ENCODE measurements around the gene SDR42E2. TPM values are rescaled to one million over a fixed set of nuclear protein-coding genes. Genes with fewer than 3 reads are reported as not detected.

The SDR42E2 gene
- total RNA-seq, 1 donor from 2014 or later = not detected

DNA sequence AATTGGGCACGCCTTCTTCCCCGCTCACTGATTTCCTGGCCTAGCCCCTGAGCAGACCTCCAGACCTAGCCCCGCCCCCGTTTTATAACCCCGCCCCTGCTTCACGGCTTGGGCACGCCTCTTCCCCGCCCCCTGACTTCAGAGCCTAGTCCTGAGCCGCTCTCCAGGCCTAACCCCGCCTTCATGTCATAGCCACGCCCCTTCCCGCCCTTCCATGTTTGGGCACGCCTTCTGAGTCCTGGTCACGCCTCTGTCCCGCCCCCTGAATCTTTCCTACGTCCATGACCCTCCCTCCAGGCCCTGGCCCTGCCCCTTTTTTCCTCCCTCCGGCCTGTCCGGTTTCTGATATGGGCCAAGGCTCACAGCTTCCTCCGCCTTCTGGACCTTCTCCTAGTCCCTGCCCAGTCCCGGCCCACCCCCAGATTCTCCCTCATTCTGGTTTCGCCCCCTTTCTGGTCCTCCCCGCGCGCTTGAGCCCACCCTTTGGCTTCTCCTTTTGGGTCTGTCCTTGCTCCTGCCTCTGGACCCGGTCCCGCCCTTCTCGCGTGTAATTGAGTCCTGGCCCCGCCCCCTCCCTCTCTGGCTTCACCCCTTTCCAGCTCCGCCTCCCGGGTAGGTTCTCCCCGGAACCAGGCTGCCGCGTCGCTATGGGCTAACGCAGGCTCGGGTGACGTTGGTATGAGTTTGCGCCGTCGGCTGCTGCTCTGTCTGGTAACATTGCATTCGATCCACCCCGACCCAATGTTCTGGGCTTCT, 28.6 kb downstream of the SDR42E2 start:
- H3K9me3 Mint-ChIP-seq = peaks cover 6% of the 10 kb centered on the region
- peak overlapping the region; percentile 91 for H3K4me3 Mint-ChIP-seq
- H3K36me3 ChIP-seq = no peaks in the 10 kb centered on the region
- peak overlapping the region; percentile 87 for H3K27ac Mint-ChIP-seq
- peaks cover 29% of the 10 kb centered on the region for H3K4me1 Mint-ChIP-seq
- H3K27me3 ChIP-seq = peaks cover 16% of the 10 kb centered on the region
- H3K4me1 ChIP-seq = peaks cover 4% of the 10 kb centered on the region
- peak; percentile 99 for DNase-seq (ENCODE audit: low spot score)
- H3K36me3 Mint-ChIP-seq = peaks cover 4% of the 10 kb centered on the region
- no peak overlapping the region for H3K27ac ChIP-seq
- peak overlapping the region; percentile 70 for H3K4me2 ChIP-seq
- peak overlapping the region; percentile 26 for H2AFZ ChIP-seq (replicated peaks)
- H3K9ac ChIP-seq = no peak overlapping the region
- no peaks in the 10 kb centered on the region for H3K9me3 ChIP-seq (ENCODE audit: low read depth)
- H3K27me3 Mint-ChIP-seq (ENCODE audit: insufficient read depth, low read depth) = peaks cover 20% of the 10 kb centered on the region
- no peaks in the 10 kb centered on the region for H3K79me2 ChIP-seq (ENCODE audit: low read depth)
- TF ChIP-seq EZH2phosphoT487 (IDR thresholded peaks at IDR 0.05) (no peak), EZH2 (IDR thresholded peaks at IDR 0.05) (no peak)
- TF ChIP-seq, protein P1, sequence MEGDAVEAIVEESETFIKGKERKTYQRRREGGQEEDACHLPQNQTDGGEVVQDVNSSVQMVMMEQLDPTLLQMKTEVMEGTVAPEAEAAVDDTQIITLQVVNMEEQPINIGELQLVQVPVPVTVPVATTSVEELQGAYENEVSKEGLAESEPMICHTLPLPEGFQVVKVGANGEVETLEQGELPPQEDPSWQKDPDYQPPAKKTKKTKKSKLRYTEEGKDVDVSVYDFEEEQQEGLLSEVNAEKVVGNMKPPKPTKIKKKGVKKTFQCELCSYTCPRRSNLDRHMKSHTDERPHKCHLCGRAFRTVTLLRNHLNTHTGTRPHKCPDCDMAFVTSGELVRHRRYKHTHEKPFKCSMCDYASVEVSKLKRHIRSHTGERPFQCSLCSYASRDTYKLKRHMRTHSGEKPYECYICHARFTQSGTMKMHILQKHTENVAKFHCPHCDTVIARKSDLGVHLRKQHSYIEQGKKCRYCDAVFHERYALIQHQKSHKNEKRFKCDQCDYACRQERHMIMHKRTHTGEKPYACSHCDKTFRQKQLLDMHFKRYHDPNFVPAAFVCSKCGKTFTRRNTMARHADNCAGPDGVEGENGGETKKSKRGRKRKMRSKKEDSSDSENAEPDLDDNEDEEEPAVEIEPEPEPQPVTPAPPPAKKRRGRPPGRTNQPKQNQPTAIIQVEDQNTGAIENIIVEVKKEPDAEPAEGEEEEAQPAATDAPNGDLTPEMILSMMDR (IDR thresholded peaks at IDR 0.05) = no peak
- H4K20me1 ChIP-seq (ENCODE audit: low read depth) = peaks cover 10% of the 10 kb centered on the region
- peak overlapping the region; percentile 70 for H3K4me3 ChIP-seq
- peaks cover 9% of the 10 kb centered on the region for H3F3A ChIP-seq (ENCODE audit: low read depth)

DNA sequence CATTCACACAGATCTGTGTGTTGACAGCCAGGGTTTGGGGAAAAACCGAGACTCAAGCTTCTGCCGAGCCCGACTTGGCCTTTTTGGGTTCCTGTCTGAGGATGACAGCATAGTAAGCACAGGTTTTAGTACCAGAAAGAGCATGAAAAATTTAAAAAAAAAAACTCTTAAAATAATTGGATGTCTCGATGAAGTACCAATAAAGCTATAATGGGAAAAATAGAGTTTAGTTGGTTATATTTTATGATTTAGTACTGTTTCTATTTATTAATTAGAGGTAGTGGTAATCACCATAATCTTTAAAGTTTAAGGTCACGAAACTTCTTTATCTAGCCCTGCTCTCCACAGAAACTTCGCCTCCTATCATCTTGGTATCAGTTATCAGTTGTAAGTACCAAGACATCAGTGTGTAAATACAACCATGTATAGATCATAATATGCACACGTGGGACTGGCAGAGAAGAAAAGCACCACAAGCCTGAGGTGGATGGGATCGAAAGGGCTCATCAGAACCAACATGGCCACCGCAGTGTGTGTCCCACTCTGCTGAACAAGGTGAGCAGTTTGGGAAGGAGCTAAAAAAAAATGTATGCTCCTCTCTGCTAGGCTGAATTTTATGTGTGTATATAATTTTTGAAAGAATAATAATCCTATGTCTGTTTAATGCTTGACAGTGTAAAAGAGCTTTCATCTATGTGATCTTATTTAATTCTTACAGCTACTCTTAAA, 29.4 kb downstream of the SDR42E2 start:
- Histone ChIP-seq H3F3A (ENCODE audit: low read depth) (peaks cover 12% of the 10 kb centered on the region), H3K4me2 (peak overlapping the region; percentile 70), H3K4me3 (peak overlapping the region; percentile 70), H3K36me3 (no peaks in the 10 kb centered on the region), H4K20me1 (ENCODE audit: low read depth) (peaks cover 10% of the 10 kb centered on the region), H3K9me3 (ENCODE audit: low read depth) (no peaks in the 10 kb centered on the region), H3K4me1 (peaks cover 4% of the 10 kb centered on the region), H3K27me3 (peaks cover 16% of the 10 kb centered on the region), H3K27ac (no peak overlapping the region), H3K9ac (no peak overlapping the region), H2AFZ (replicated peaks) (peak overlapping the region; percentile 26), H3K79me2 (ENCODE audit: low read depth) (no peaks in the 10 kb centered on the region)
- H3K27me3 Mint-ChIP-seq (ENCODE audit: insufficient read depth, low read depth) = peaks cover 20% of the 10 kb centered on the region
- peaks cover 29% of the 10 kb centered on the region for H3K4me1 Mint-ChIP-seq
- peaks cover 4% of the 10 kb centered on the region for H3K36me3 Mint-ChIP-seq
- H3K9me3 Mint-ChIP-seq = peaks cover 6% of the 10 kb centered on the region
- H3K4me3 Mint-ChIP-seq = peak overlapping the region; percentile 91
- no peak for DNase-seq (ENCODE audit: low spot score)
- no peak for TF ChIP-seq EZH2 (IDR thresholded peaks at IDR 0.05)
- TF ChIP-seq, protein P1 (IDR thresholded peaks at IDR 0.05) = no peak
- TF ChIP-seq EZH2phosphoT487 (IDR thresholded peaks at IDR 0.05) = no peak
- no peak overlapping the region for H3K27ac Mint-ChIP-seq

DNA sequence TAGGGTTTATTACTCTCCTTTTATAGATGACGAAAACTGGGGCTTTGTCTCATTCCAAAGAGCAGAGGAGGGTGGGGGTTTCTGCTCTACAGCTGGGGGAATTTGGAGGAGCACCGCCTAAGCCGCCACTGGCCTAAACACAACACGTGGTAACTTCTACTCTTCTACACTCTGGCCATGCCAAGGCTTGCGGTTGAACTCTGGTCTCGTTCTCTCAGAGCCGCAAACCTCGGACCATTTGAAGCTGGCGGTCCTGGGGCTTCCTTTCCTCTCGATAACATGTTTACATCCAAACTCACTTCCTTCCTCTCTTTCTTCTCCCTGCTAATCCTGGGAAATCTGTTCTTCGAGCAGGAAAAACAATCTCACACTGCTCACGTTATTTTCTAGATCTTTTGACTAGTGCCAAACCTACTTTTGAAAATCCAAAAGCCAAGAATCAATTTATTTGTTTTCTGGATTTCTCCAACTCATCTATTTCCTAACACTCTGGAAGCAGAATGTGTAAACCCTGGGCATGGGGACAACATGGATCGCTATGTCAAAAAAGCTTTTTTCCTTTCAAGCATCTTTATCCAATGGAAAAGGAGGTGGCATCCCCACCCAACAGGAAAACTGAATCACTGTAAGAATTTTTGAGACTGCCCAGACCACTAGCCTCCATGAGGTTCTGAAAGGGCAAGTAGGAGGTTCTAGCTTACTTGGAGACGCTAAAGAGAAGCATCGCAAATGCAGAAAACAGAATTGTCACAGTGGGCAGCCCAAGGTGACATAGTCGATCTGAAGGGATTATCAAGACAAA, 30.2 kb downstream of the SDR42E2 start:
- H3K4me2 ChIP-seq = peak overlapping the region; percentile 70
- H3K9ac ChIP-seq = no peak overlapping the region
- Mint-ChIP-seq H3K4me1 (peaks cover 29% of the 10 kb centered on the region), H3K36me3 (peaks cover 4% of the 10 kb centered on the region), H3K9me3 (peaks cover 6% of the 10 kb centered on the region), H3K27me3 (ENCODE audit: insufficient read depth, low read depth) (peaks cover 24% of the 10 kb centered on the region), H3K4me3 (peak overlapping the region; percentile 91), H3K27ac (no peak overlapping the region)
- no peaks in the 10 kb centered on the region for H3K36me3 ChIP-seq
- H3K9me3 ChIP-seq (ENCODE audit: low read depth) = no peaks in the 10 kb centered on the region
- H4K20me1 ChIP-seq (ENCODE audit: low read depth) = peaks cover 10% of the 10 kb centered on the region
- H3K27me3 ChIP-seq = peaks cover 16% of the 10 kb centered on the region
- DNase-seq (ENCODE audit: low spot score) = peak; percentile 50
- H3K79me2 ChIP-seq (ENCODE audit: low read depth) = no peaks in the 10 kb centered on the region
- TF ChIP-seq, protein P1 (IDR thresholded peaks at IDR 0.05) = no peak
- TF ChIP-seq EZH2 (IDR thresholded peaks at IDR 0.05) (no peak), EZH2phosphoT487 (IDR thresholded peaks at IDR 0.05) (no peak)
- peaks cover 15% of the 10 kb centered on the region for H3F3A ChIP-seq (ENCODE audit: low read depth)
- H3K4me3 ChIP-seq = no peak overlapping the region
- H3K27ac ChIP-seq = no peak overlapping the region
- peak overlapping the region; percentile 45 for H2AFZ ChIP-seq (replicated peaks)
- peaks cover 4% of the 10 kb centered on the region for H3K4me1 ChIP-seq
